Naive thymus-derived CD8-positive, alpha-beta T cell (primary cell): ENCODE data around the gene DMKN. TPM values are rescaled to one million over a fixed set of nuclear protein-coding genes. Genes with fewer than 3 reads are reported as not detected.

Source experiments
- ATAC-seq, 2 donors: fragments of 150-1000 bp; cut with Tn5 transposase in 1 of 2; sonication (Bioruptor Pico), chemical (Tn5 transposase) in 1 of 2; 1 replicate in 1 of 2; 2 replicates in 1 of 2; pipeline ENCODE4 v1.10.0; 2021; ENCODE audit warnings: mild to moderate bottlenecking in 2 of 2, moderate library complexity in 2 of 2
- POLR2A ChIA-PET: fragments of 350-600 bp; sonication (Branson Sonifier 250); formaldehyde crosslinking; loops from one replicate; lab custom pipeline; 2021; ENCODE audit warnings: antibody characterized with exemption; lab: Charles Lee
- DNase-seq, 10 donors: peaks; one replicate each; pipeline versions ENCODE4 v3.0.0 to v3.0.0-alpha.2; 2020 to 2022
- H3K27ac Mint-ChIP-seq, 10 donors: one replicate each; pipeline ENCODE4 v1.8.0; 2020 to 2022; ENCODE audit warnings: mild to moderate bottlenecking in 10 of 10, mixed read lengths in 10 of 10, moderate library complexity in 4 of 10, inconsistent platforms in 1 of 10
- H3K27me3 Mint-ChIP-seq, 5 donors: one replicate each; pipeline ENCODE4 v1.8.0; 2021 to 2022; ENCODE audit warnings: mixed read lengths in 5 of 5
- H3K36me3 Mint-ChIP-seq, 3 donors: one replicate each; pipeline ENCODE4 v1.8.0; 2020 to 2022; ENCODE audit warnings: mixed read lengths in 3 of 3, mild to moderate bottlenecking in 2 of 3, inconsistent platforms in 1 of 3
- H3K4me1 Mint-ChIP-seq, 4 donors: one replicate each; pipeline ENCODE4 v1.8.0; 2021 to 2022; ENCODE audit warnings: mixed read lengths in 4 of 4
- H3K4me3 Mint-ChIP-seq, 10 donors: one replicate each; pipeline ENCODE4 v1.8.0; 2020 to 2022; ENCODE audit warnings: mild to moderate bottlenecking in 10 of 10, mixed read lengths in 10 of 10, moderate library complexity in 6 of 10, inconsistent platforms in 1 of 10
- H3K9me3 Mint-ChIP-seq, 9 donors: one replicate each; pipeline ENCODE4 v1.8.0; 2020 to 2022; ENCODE audit warnings: mixed read lengths in 9 of 9, mild to moderate bottlenecking in 3 of 9, inconsistent platforms in 1 of 9, moderate library complexity in 1 of 9
- polyA plus RNA-seq, 3 donors: library from polyadenylated mRNA; unstranded; fragments of 300-500 nt; fragmentation: Illumina TruSeq; gene quantifications; one replicate each; pipeline ENCODE4 v1.2.3, GENCODE V29; 2021
- total RNA-seq, 8 experiments: library from RNA in 2 of 8; stranded (reverse) in 2 of 8; gene quantifications; one replicate each; pipeline ENCODE4 v1.2.3 and lab custom pipeline; 2021 to 2026

The DMKN gene
- 1 to 10 TPM; 1.8 to 2.6 TPM for total RNA-seq
- polyA plus RNA-seq = 1 to 10 TPM in 1 of 3 donors, under 1 TPM in 2; 0.27 to 5.8 (median 0.42) TPM
- 0 to 0.52 (median 0.23) reads per million in 6 experiments for total RNA-seq (lab: John Stamatoyannopoulos, UW)

- ATAC-seq (no peak), DNase-seq (no peak)
- Mint-ChIP-seq H3K27me3 (peaks cover 11 to 61% (median 28%) of the 10 kb centered on the region in 5 donors), H3K9me3 (no peaks in the 10 kb centered on the region), H3K36me3 (no peaks in the 10 kb centered on the region), H3K4me3 (no peak within 1 kb of the TSS), H3K27ac (peak within 1 kb of the TSS in 1 of 10 donors; percentile 56), H3K4me1 (peaks cover 3 to 19% (median 15%) of the 10 kb centered on the region in 4 donors)
- POLR2A ChIA-PET = no interaction called here
Measured at GRCh38 chr19:35513628-35514281, at the start of gene DMKN. Gene DMKN, minus strand, starts transcription at chr19:35513649. Its CDS starts 174 bp downstream, at chr19:35513475.

- Mint-ChIP-seq H3K36me3 (no peaks in the 10 kb centered on the region), H3K4me3 (no peak overlapping the region), H3K4me1 (peaks cover 4 to 9% (median 7%) of the 10 kb centered on the region in 4 donors), H3K27me3 (peaks cover 27 to 75% (median 51%) of the 10 kb centered on the region in 5 donors), H3K9me3 (no peaks in the 10 kb centered on the region), H3K27ac (no peak overlapping the region)
- DNase-seq (no peak), ATAC-seq (no peak)
- POLR2A ChIA-PET = no interaction called here
Measured at GRCh38 chr19:35562776-35563175, 49.3 kb upstream of the DMKN start.

- no peak overlapping the region for H3K27ac Mint-ChIP-seq
- POLR2A ChIA-PET = no interaction called here
- H3K4me1 Mint-ChIP-seq = peaks cover 7 to 10% (median 8%) of the 10 kb centered on the region in 4 donors
- DNase-seq (no peak), ATAC-seq (no peak)
- no peaks in the 10 kb centered on the region for H3K9me3 Mint-ChIP-seq
- H3K4me3 Mint-ChIP-seq = no peak overlapping the region
- no peaks in the 10 kb centered on the region for H3K36me3 Mint-ChIP-seq
- H3K27me3 Mint-ChIP-seq = peaks cover 27 to 76% (median 51%) of the 10 kb centered on the region in 5 donors
Measured at GRCh38 chr19:35562336-35562735, 48.9 kb upstream of the DMKN start.

GRCh38 chr19:35561436-35561835 is 48.0 kb upstream of the DMKN start:
- Mint-ChIP-seq H3K4me3 (peak overlapping the region in 4 of 10 donors; percentile 1 to 20 (median 14)), H3K27me3 (peaks cover 29 to 74% (median 51%) of the 10 kb centered on the region in 5 donors), H3K9me3 (no peaks in the 10 kb centered on the region), H3K4me1 (peaks cover 10 to 14% (median 12%) of the 10 kb centered on the region in 4 donors), H3K36me3 (no peaks in the 10 kb centered on the region), H3K27ac (peak overlapping the region in 1 of 10 donors; percentile 69)
- ATAC-seq (no peak), DNase-seq (no peak)
- POLR2A ChIA-PET = no interaction called here

- ATAC-seq (no peak), DNase-seq (peak in 1 of 10 donors; percentile 24)
- Mint-ChIP-seq H3K9me3 (no peaks in the 10 kb centered on the region), H3K27ac (no peak overlapping the region), H3K4me3 (peak overlapping the region in 1 of 10 donors; percentile 1), H3K4me1 (peaks cover 10 to 14% (median 12%) of the 10 kb centered on the region in 4 donors), H3K36me3 (no peaks in the 10 kb centered on the region), H3K27me3 (peaks cover 29 to 73% (median 51%) of the 10 kb centered on the region in 5 donors)
- POLR2A ChIA-PET = no interaction called here
Measured at GRCh38 chr19:35560677-35561076, 47.2 kb upstream of the DMKN start.

GRCh38 chr19:35560271-35560670 is 46.8 kb upstream of the DMKN start:
- POLR2A ChIA-PET = no interaction called here
- no peak for ATAC-seq
- peaks cover 10 to 14% (median 12%) of the 10 kb centered on the region in 4 donors for H3K4me1 Mint-ChIP-seq
- peak overlapping the region in 1 of 10 donors; percentile 7 for H3K4me3 Mint-ChIP-seq
- no peaks in the 10 kb centered on the region for H3K9me3 Mint-ChIP-seq
- peaks cover 26 to 69% (median 47%) of the 10 kb centered on the region in 5 donors for H3K27me3 Mint-ChIP-seq
- peak overlapping the region in 1 of 10 donors; percentile 27 for H3K27ac Mint-ChIP-seq
- H3K36me3 Mint-ChIP-seq = no peaks in the 10 kb centered on the region
- DNase-seq = no peak

GRCh38 chr19:35559781-35560180 is 46.3 kb upstream of the DMKN start:
- Mint-ChIP-seq H3K27me3 (peaks cover 25 to 64% (median 45%) of the 10 kb centered on the region in 5 donors), H3K4me1 (peaks cover 10 to 14% (median 12%) of the 10 kb centered on the region in 4 donors), H3K4me3 (peak overlapping the region in 1 of 10 donors; percentile 7), H3K27ac (no peak overlapping the region), H3K36me3 (no peaks in the 10 kb centered on the region), H3K9me3 (no peaks in the 10 kb centered on the region)
- no peak for DNase-seq
- ATAC-seq = no peak
- POLR2A ChIA-PET = interaction anchor here (0.6 kb wide), 1 partner anchor 8 kb away, joined by 5 read pairs; no protein-coding TSS in a partner anchor

- POLR2A ChIA-PET = interaction anchor here (0.6 kb wide), 1 partner anchor 8 kb away, joined by 5 read pairs; no protein-coding TSS in a partner anchor
- no peak for ATAC-seq
- H3K4me1 Mint-ChIP-seq = peaks cover 10 to 14% (median 12%) of the 10 kb centered on the region in 4 donors
Measured at GRCh38 chr19:35559281-35559659, 45.8 kb upstream of the DMKN start.

GRCh38 chr19:35558400-35559280 is 45.2 kb upstream of the DMKN start:
- no peaks in the 10 kb centered on the region for H3K36me3 Mint-ChIP-seq
- H3K27me3 Mint-ChIP-seq = peaks cover 25 to 55% (median 38%) of the 10 kb centered on the region in 5 donors
- no peak for ATAC-seq
- POLR2A ChIA-PET = no interaction called here
- no peaks in the 10 kb centered on the region for H3K9me3 Mint-ChIP-seq
- H3K4me3 Mint-ChIP-seq = peak overlapping the region in 9 of 10 donors; percentile 26 to 87 (median 68)
- peaks cover 10 to 14% (median 12%) of the 10 kb centered on the region in 4 donors for H3K4me1 Mint-ChIP-seq
- H3K27ac Mint-ChIP-seq = no peak overlapping the region
- DNase-seq = no peak

More at GRCh38 chr19:35559281-35559659, 45.8 kb upstream of the DMKN start:
- Mint-ChIP-seq H3K9me3 (no peaks in the 10 kb centered on the region), H3K27me3 (peaks cover 25 to 60% (median 43%) of the 10 kb centered on the region in 5 donors), H3K4me3 (peak overlapping the region in 6 of 10 donors; percentile 26 to 83 (median 62)), H3K27ac (no peak overlapping the region), H3K36me3 (no peaks in the 10 kb centered on the region)
- no peak for DNase-seq

GRCh38 chr19:35557539-35558399 is 44.3 kb upstream of the DMKN start:
- ATAC-seq = peak; percentile 79 to 81
- peak in 8 of 10 donors; percentile 40 to 73 (median 47) for DNase-seq
- peaks cover 25 to 47% (median 34%) of the 10 kb centered on the region in 5 donors for H3K27me3 Mint-ChIP-seq
- H3K4me3 Mint-ChIP-seq = peak overlapping the region; percentile 68 to 87 (median 80)
- no peaks in the 10 kb centered on the region for H3K9me3 Mint-ChIP-seq
- H3K4me1 Mint-ChIP-seq = peaks cover 10 to 14% (median 12%) of the 10 kb centered on the region in 4 donors
- POLR2A ChIA-PET = interaction anchor here (0.7 kb wide), 2 partner anchors 39 to 147 kb away, joined by 4 to 5 read pairs; partner anchors contain the start of gene ZBTB32
- peak overlapping the region in 2 of 10 donors; percentile 27 to 47 for H3K27ac Mint-ChIP-seq
- H3K36me3 Mint-ChIP-seq = no peaks in the 10 kb centered on the region

GRCh38 chr19:35556846-35557538 is 43.5 kb upstream of the DMKN start:
- POLR2A ChIA-PET = interaction anchor here (0.7 kb wide), 2 partner anchors 40 to 147 kb away, joined by 4 to 5 read pairs; partner anchors contain the start of gene ZBTB32
- H3K36me3 Mint-ChIP-seq = no peaks in the 10 kb centered on the region
- H3K4me3 Mint-ChIP-seq = peak overlapping the region; percentile 39 to 85 (median 77)
- no peaks in the 10 kb centered on the region for H3K9me3 Mint-ChIP-seq
- ATAC-seq = no peak
- peaks cover 21 to 40% (median 30%) of the 10 kb centered on the region in 5 donors for H3K27me3 Mint-ChIP-seq
- H3K4me1 Mint-ChIP-seq = peaks cover 10 to 14% (median 12%) of the 10 kb centered on the region in 4 donors
- no peak for DNase-seq
- no peak overlapping the region for H3K27ac Mint-ChIP-seq
